MM.1S (cell line): ENCODE results near the gene CAMSAP1.
"Not testable (repeated sequence)": the region's sequence is repeated elsewhere in the genome, so short reads cannot be mapped to it uniquely, and the experiment has no call there.

Source experiments
- DNase-seq: peaks from one replicate; pipeline ENCODE4 v3.0.0-alpha.2; 2015
- H2AFZ ChIP-seq: fragments of 300-600 bp; sonication (generic); 2 replicates; pipeline ENCODE4 v1.6.0; 2016; ENCODE audit warnings: antibody characterized with exemption, low read length
- H3F3A ChIP-seq: fragments of 300-600 bp; sonication (generic); 2 replicates; pipeline ENCODE4 v1.6.1; 2016; ENCODE audit warnings: mild to moderate bottlenecking, antibody characterized with exemption, low read length, moderate library complexity, mixed read lengths; ENCODE audit not compliant: insufficient read depth
- H3K27ac ChIP-seq: fragments of 300-600 bp; sonication (generic); 2 replicates; pipeline ENCODE4 v1.5.1; 2016; ENCODE audit warnings: mild to moderate bottlenecking, low read length
- H3K27me3 ChIP-seq: fragments of 300-600 bp; sonication (generic); replicated peaks from 2 replicates; pipeline ENCODE4 v1.6.0; 2016; ENCODE audit warnings: low read length; ENCODE audit not compliant: insufficient read depth
- H3K36me3 ChIP-seq: fragments of 300-600 bp; sonication (generic); replicated peaks from 2 replicates; pipeline ENCODE4 v1.6.1; 2016; ENCODE audit warnings: mild to moderate bottlenecking, low read length, mixed read lengths; ENCODE audit not compliant: insufficient read depth
- H3K4me1 ChIP-seq: fragments of 300-600 bp; sonication (generic); 2 replicates; pipeline ENCODE4 v1.6.1; 2016; ENCODE audit warnings: low read length, mixed read lengths
- H3K4me2 ChIP-seq: fragments of 300-600 bp; sonication (generic); 2 replicates; pipeline ENCODE4 v1.6.0; 2016; ENCODE audit warnings: low read depth, low read length
- H3K4me3 ChIP-seq: fragments of 300-600 bp; sonication (generic); 2 replicates; pipeline ENCODE4 v1.5.1; 2016; ENCODE audit warnings: low read length, mixed read lengths
- H3K79me2 ChIP-seq: fragments of 300-600 bp; sonication (generic); 2 replicates; pipeline ENCODE4 v1.6.1; 2016; ENCODE audit warnings: mixed run types, low read length, mixed read lengths
- H3K9ac ChIP-seq: fragments of 300-600 bp; sonication (generic); 2 replicates; pipeline ENCODE4 v1.6.1; 2016; ENCODE audit warnings: low read length, mixed read lengths
- H3K9me2 ChIP-seq: fragments of 300-600 bp; sonication (generic); replicated peaks from 2 replicates; pipeline ENCODE4 v1.6.1; 2016; ENCODE audit warnings: mild to moderate bottlenecking, low read length, mixed read lengths; ENCODE audit not compliant: insufficient read depth
- H3K9me3 ChIP-seq: fragments of 300-600 bp; sonication (generic); replicated peaks from 2 replicates; pipeline ENCODE4 v1.6.1; 2016; ENCODE audit warnings: mild to moderate bottlenecking, low read length, mixed read lengths; ENCODE audit not compliant: insufficient read depth
- H4K20me1 ChIP-seq: fragments of 300-600 bp; sonication (generic); 2 replicates; pipeline ENCODE4 v1.6.1; 2016; ENCODE audit warnings: mild to moderate bottlenecking, low read length, moderate library complexity, mixed read lengths; ENCODE audit not compliant: insufficient read depth
- EZH2 ChIP-seq: fragments of 300-600 bp; sonication (generic); optimal IDR thresholded peaks from 2 replicates; pipeline ENCODE3; 2017; ENCODE audit warnings: low read depth, mild to moderate bottlenecking, antibody characterized with exemption, low read length, mixed read lengths
- EZH2phosphoT487 ChIP-seq: fragments of 300-600 bp; sonication (generic); IDR thresholded peaks from 2 replicates; pipeline ENCODE4 v1.6.1; 2018; ENCODE audit warnings: antibody characterized with exemption, low read length
- TF ChIP-seq, protein P1 (sequence below): fragments of 300-600 bp; sonication (generic); IDR thresholded peaks from 2 replicates; pipeline ENCODE4 v1.5.1; 2016; ENCODE audit warnings: antibody characterized with exemption, low read length, mixed read lengths

CAMSAP1 gene

DNA sequence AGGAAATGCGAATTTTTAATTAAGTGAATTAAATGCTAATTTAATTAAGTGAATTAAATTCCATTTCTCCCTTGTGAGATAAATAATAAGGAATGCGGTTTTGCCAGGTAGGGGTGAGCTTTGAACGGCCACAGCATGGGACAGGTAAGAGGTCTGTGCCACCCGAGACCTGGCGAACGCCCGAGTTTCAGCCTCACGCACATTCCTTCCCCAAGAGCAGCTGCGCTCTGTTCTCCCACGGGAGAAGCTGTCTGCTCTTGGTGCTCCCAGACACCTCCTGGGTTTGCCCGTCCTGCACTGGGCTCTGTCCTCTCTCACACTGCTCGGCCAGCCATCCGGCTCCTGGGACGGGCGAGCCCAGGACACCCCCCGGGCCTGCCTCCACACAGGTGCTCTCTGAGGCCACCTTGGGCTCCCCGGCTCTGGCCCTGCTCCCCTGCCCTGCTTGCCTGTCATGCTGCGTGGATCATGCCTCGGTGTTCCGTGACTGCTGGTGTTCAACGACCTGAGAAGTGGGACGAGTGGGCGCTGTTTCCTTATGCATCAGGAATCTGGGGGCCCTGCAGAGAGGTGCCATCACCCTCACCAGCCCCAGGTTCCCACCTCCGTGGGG is 13.7 kb upstream of the CAMSAP1 start:
- Histone ChIP-seq H3K9ac (no peak overlapping the region), H4K20me1 (no peaks in the 10 kb centered on the region), H3K79me2 (no peaks in the 10 kb centered on the region), H3F3A (no peaks in the 10 kb centered on the region), H3K4me2 (no peak overlapping the region), H3K27me3 (no peaks in the 10 kb centered on the region), H3K9me3 (no peaks in the 10 kb centered on the region), H3K27ac (no peak overlapping the region), H3K4me1 (no peaks in the 10 kb centered on the region), H3K4me3 (no peak overlapping the region), H2AFZ (no peak overlapping the region), H3K9me2 (no peaks in the 10 kb centered on the region), H3K36me3 (no peaks in the 10 kb centered on the region)
- TF ChIP-seq, protein P1, sequence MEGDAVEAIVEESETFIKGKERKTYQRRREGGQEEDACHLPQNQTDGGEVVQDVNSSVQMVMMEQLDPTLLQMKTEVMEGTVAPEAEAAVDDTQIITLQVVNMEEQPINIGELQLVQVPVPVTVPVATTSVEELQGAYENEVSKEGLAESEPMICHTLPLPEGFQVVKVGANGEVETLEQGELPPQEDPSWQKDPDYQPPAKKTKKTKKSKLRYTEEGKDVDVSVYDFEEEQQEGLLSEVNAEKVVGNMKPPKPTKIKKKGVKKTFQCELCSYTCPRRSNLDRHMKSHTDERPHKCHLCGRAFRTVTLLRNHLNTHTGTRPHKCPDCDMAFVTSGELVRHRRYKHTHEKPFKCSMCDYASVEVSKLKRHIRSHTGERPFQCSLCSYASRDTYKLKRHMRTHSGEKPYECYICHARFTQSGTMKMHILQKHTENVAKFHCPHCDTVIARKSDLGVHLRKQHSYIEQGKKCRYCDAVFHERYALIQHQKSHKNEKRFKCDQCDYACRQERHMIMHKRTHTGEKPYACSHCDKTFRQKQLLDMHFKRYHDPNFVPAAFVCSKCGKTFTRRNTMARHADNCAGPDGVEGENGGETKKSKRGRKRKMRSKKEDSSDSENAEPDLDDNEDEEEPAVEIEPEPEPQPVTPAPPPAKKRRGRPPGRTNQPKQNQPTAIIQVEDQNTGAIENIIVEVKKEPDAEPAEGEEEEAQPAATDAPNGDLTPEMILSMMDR, result no peak
- TF ChIP-seq EZH2phosphoT487 (no peak), EZH2 (no peak)
- DNase-seq, result no peak

DNA sequence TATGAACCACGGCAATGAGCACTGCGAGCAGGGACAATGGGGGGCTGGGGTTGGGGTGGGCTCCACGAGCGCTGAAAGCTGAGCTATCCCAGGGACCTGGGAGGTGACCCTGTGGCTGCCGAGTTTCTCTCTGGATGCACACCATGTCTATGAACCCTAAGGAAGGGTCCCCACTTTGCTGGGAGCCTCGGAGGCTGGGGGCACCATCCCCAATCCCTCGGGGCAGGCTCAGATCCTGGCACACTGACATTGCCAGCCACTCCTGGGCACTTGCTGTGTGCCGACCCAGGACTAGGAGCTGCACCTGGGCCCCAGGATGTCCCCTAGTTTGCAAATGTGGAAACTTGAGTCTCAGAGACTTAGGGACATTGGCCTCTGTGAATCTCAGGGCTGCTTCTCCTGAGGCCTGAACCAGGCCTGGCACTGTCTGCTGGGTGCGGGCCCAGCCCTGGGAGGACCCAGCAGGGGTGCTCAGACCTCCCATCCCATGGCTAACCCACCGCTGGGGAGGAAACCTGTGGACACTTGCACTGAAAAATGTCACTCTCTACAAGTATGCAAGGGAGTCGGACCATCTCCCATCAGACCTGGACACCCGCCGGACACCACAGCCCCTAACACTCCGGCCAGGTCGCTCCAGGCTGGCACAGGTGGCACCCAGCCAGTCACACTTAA is 13.0 kb upstream of the CAMSAP1 start:
- no peaks in the 10 kb centered on the region for H3K4me1 ChIP-seq
- no peaks in the 10 kb centered on the region for H4K20me1 ChIP-seq
- H3K9ac ChIP-seq, result no peak overlapping the region
- no peak overlapping the region for H2AFZ ChIP-seq
- H3K27me3 ChIP-seq, result no peaks in the 10 kb centered on the region
- no peak overlapping the region for H3K4me3 ChIP-seq
- H3K4me2 ChIP-seq, result no peak overlapping the region
- H3K27ac ChIP-seq, result no peak overlapping the region
- TF ChIP-seq, protein P1, result no peak
- TF ChIP-seq EZH2 (no peak), EZH2phosphoT487 (no peak)
- no peaks in the 10 kb centered on the region for H3K9me3 ChIP-seq
- DNase-seq, result no peak
- H3F3A ChIP-seq, result no peaks in the 10 kb centered on the region
- no peaks in the 10 kb centered on the region for H3K9me2 ChIP-seq
- no peaks in the 10 kb centered on the region; the same call in 1 of the 2 replicates for H3K36me3 ChIP-seq
- H3K79me2 ChIP-seq, result no peaks in the 10 kb centered on the region

DNA sequence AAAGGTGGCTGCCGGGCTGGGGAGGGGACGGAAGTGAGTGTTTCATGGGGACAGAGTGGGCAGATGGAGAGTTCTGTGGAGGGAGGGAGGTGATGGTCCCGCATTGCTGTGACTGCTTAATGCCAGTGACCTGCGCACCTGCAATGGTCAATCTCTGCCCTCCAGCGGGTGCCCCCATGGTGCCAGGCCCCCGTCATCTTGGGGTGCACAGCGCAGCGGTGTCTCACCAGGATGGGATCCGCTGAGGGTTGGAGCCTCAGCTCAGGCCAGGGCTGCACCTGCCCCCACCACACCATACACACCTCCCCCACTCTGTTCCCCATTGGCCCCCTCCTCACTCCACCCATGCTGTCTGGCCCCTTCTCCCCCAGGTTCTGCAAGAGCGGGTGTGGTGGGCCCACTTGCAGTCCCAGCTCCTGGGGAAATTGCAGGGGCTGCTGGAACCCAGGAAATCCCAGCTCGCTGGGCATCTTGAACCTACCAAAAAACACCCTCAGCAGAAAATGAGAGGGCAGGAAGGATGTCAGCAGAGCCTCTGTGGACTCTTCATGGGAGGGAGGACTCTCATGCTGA is 12.1 kb upstream of the CAMSAP1 start:
- Histone ChIP-seq H3K36me3 (no peaks in the 10 kb centered on the region; the same call in 1 of the 2 replicates), H3K9ac (no peak overlapping the region), H3K27ac (no peak overlapping the region), H3K4me2 (no peak overlapping the region), H4K20me1 (no peaks in the 10 kb centered on the region), H3K9me3 (no peaks in the 10 kb centered on the region), H3K4me1 (no peaks in the 10 kb centered on the region), H2AFZ (no peak overlapping the region), H3K27me3 (no peaks in the 10 kb centered on the region), H3K4me3 (no peak overlapping the region), H3K79me2 (no peaks in the 10 kb centered on the region), H3K9me2 (no peaks in the 10 kb centered on the region), H3F3A (no peaks in the 10 kb centered on the region)
- DNase-seq, result no peak
- TF ChIP-seq, protein P1, result no peak
- no peak for TF ChIP-seq EZH2
- TF ChIP-seq EZH2phosphoT487, result no peak

DNA sequence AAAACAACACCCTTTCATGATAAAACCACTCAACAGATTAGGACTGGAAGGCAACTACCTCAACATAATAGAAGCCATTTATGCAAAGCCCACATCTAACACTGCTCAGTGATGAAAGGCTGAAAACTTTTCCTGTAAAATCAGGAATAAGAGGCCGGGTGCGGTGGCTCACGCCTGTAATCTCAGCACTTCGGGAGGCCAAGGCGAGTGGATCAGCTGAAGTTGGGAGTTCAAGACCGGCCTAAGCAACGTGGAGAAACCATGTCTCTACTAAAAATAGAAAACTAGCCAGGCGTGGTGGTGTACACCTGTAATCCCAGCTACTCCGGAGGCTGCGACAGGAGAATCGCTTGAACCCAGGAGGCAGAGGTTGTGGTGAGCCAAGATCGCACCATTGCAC is 8.9 kb upstream of the CAMSAP1 start:
- H3F3A ChIP-seq, H4K20me1 ChIP-seq, H3K9me3 ChIP-seq, H3K4me3 ChIP-seq, H3K27ac ChIP-seq, H3K9me2 ChIP-seq, H2AFZ ChIP-seq, H3K4me1 ChIP-seq, H3K4me2 ChIP-seq, H3K36me3 ChIP-seq, H3K9ac ChIP-seq, H3K79me2 ChIP-seq, DNase-seq, H3K27me3 ChIP-seq: not testable (repeated sequence)
